Activated effector memory CD4-positive, alpha-beta T cell treated with Interleukin-2 at 50 U/mL for 16 hours (primary cell): ENCODE results near the gene ZNF319.

Experiments
- DNase-seq: peaks from one replicate; pipeline ENCODE4 v3.0.0-alpha.2; 2020

The ZNF319 gene

GRCh38 chr16:57999971-58000705 lies at the start of gene ZNF319:
Gene ZNF319, minus strand, starts transcription at chr16:58000672. Its CDS starts 2,407 bp downstream, at chr16:57998265.
- no peak for DNase-seq

DNA sequence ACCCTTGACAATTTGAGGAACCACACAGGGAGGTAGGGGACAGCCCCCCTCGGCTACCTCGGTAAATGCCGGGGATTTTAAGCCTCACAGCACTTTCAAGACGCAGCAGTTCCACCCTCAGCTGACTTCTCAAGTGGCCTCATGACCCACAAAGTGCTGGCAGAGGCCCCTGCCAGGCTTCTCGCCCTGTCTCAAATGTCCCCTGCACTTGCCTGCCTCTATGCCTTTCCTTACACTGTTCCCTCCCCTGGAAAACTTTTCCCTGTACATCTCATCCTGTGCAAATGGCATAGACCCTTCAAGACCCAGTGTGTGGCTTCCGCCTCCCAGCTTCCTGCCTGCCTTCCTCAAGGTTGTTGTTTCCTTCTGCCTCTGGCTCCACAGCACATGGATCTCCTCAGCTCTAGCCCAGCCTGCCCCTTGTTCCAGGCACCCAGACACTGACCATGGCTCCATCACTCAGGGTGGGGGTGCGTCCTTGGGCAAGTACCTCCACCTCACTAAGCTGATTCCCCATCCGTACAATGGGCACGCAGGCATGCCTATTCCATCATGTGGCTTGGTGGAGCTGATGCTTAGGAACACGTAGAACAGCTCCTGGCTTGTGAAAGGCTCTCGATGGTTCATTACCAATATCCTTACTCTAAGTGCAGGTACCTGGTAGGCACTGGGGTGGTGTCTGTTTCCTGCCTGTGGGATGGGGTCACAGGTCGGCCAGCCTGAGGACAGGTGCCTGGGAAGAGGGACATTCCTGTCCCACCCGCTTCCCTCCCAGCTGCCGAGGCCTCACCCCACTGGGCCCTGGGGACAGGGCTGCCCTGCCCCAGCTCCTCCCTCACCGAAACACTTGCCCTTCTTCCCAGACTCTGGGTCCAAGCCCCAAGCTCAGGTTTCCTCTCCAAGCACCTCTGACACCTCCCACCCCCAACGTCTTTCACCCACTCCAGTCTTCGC lies 49.0 kb upstream of the ZNF319 start:
- no peak for DNase-seq

GRCh38 chr16:58048494-58049231 lies 48.2 kb upstream of the ZNF319 start:
- no peak for DNase-seq

GRCh38 chr16:58047557-58048348 lies 47.3 kb upstream of the ZNF319 start:
- no peak for DNase-seq

DNA sequence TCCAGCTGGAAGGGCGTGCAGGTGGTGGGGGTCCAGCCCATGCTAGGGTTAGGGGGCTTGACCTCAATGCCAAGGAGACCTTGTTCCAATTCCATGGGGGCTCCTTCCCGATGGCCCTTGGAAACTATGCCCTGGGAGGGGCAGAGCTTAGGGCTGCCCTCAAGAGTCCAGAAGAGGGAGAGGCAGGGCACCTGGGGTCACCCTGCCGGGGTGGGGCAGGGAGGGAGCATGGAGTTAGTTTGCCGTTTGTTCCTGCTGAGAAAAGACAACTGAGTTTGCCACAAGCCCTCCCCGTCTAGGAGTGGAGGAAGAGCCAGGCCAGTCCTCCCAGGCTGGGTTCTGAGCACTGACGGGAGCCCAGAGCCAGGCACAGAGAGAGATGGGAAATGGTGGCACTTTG lies 46.5 kb upstream of the ZNF319 start:
- no peak for DNase-seq

- no peak for DNase-seq
These were observed 45.8 kb upstream of the ZNF319 start for GRCh38 chr16:58046054-58046881.

DNA sequence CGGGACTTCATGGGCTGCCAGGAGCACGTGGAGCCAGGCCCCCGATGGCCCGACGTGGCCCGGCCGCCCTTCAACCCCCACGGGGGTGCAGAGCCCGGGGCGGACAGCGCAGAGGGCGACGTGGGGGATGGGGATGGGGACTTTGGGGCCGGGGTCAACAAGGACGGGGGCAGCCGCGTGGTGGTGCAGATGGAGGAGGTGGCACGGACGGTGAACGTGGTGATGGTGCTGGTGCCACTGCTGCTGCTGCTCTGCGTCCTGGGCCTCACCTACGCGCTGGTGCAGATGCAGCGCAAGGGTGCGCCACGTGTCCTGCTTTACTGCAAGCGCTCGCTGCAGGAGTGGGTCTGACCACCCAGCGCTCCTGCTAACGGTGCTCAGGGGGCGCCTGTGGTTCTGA lies 44.6 kb upstream of the ZNF319 start:
- DNase-seq, result no peak

GRCh38 chr16:58044266-58045019 lies 44.0 kb upstream of the ZNF319 start:
- DNase-seq, result no peak

- DNase-seq, result no peak
These were observed 43.2 kb upstream of the ZNF319 start for GRCh38 chr16:58043571-58044155.

DNA sequence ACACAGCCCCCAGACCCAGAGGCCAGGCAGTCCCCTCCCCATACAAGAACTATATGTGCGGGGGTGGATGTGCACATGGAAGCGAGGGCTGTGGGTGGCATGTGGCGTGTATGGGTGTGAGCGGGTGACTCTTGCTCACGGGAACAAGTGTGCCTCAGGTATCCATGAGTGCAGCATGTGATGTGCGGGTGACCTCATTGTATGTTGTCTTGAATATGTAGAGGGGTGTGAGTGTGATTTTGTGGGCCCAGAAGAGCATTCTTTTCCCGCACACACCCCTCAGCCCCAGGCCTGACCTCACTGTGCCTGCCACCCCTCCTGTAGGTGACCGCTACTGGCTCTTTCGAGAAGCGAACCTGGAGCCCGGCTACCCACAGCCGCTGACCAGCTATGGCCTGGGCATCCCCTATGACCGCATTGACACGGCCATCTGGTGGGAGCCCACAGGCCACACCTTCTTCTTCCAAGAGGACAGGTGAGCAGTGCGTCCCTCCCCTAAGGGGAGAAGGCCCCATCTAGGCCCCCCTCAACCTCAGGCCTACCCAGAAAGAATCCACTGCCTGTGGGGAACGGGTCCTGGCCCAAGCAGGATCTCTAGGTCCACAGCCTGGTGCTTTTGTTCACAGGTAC lies 42.5 kb upstream of the ZNF319 start:
- DNase-seq, result no peak

- no peak for DNase-seq
These were observed 41.8 kb upstream of the ZNF319 start for GRCh38 chr16:58042001-58042885.

GRCh38 chr16:58041628-58041955 lies 41.1 kb upstream of the ZNF319 start:
- no peak for DNase-seq

DNA sequence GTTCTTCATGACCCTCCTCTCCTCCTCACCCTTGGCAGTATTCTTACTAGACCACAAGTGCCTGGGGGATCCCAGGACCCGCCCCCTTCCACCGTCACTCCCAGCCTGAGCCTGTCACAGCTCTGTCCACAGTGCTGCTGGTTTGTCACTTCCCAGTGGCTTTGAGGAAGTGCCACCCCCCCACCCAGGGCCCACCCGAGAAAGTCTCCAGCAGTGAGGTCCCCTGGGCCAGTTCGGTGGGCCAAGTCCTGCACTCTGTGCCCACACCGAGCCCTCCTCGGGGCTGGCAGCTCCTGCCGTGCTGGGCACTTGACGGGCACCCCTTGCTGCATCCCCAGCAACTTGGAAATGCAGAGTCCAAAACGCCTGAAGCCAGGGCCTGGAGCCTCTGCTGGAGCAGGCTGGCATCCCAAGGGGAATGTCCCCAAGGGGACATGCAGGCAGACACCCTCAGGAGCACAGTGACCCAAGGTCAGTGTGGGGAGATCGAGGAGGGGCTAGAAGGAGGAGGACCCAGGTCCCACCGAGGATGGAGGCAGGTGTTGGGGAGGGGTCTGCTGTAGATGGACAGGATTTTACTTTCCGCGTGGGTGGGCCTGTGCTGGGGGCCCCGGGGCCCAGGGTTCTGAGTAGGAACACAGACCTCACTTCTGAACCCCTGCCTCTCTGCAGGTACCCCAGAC lies 40.6 kb upstream of the ZNF319 start:
- no peak for DNase-seq

- no peak for DNase-seq
These were observed 40.0 kb upstream of the ZNF319 start for GRCh38 chr16:58040496-58040846.

DNA sequence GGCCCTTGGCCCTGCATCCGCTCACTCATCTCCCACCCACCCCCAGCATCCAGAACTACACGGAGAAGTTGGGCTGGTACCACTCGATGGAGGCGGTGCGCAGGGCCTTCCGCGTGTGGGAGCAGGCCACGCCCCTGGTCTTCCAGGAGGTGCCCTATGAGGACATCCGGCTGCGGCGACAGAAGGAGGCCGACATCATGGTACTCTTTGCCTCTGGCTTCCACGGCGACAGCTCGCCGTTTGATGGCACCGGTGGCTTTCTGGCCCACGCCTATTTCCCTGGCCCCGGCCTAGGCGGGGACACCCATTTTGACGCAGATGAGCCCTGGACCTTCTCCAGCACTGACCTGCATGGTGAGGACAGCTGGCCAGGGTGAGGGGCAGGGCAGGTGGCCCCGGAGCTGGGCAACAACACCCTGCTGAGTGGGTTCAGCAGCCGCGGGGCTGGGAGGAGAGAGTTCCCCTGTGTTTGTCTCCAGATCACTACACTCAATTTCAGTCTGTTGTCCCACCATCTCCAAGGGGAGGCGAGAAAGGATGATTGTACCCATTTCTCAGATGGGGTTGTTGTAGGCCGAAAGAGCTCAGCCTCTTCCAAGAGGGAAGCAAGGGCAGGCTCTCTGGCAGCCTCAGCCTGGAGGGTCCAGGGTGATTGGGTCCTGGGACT lies 39.5 kb upstream of the ZNF319 start:
- no peak for DNase-seq

- DNase-seq, result no peak
These were observed 37.8 kb upstream of the ZNF319 start for GRCh38 chr16:58038219-58038641.

DNA sequence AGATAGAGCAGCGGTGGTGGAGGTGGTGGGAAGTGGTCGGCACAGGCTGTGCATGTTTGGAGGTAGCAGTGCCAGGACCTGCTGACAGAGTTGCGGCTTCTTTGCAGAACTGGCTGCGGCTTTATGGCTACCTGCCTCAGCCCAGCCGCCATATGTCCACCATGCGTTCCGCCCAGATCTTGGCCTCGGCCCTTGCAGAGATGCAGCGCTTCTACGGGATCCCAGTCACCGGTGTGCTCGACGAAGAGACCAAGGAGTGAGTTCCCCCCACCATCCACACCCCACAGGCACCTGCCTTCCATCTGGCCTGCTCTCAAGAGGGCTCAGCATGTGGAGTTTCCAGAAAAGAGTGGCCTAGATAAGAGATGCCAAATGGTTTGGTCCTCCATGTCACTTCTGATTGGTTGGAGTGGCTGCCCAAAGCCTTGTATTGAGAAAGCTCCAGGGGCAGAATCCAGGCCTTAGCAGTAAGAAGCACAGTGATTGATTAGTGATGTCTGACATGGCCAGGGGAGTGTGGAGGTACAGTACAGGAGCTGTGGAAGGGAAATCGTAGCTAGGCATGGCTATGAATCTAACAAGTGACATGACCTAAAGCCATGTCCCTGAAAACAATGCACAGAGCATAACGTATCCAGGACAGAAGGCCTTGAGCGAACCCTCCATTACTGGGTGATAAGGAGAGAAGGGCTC lies 37.0 kb upstream of the ZNF319 start:
- DNase-seq, result no peak
